Measurements from ENCODE around the gene PRKCZ. TPM values are rescaled to one million over a fixed set of nuclear protein-coding genes. Genes with fewer than 3 reads are reported as not detected.

Gene PRKCZ
- total and polyA plus RNA-seq, 9 of the 15 experiments (the other 6 are each of a cell fraction or from before 2014, with no cell fraction given): 0.07 to 3.1 (median 1.3) TPM

- no peak for DNase-seq (ENCODE audit: extremely low read depth in 1 of 4, low spot score in 3 of 4)
- H3K27me3 ChIP-seq (ENCODE audit: control insufficient read depth in 2 of 2, insufficient read depth in 2 of 2, low read length in 2 of 2): peaks cover 44 to 68% of the 10 kb centered on the region in 2 experiments
- ATAC-seq: no peak
- H3K4me1 ChIP-seq (replicated peaks in 1 of 2; ENCODE audit: control insufficient read depth in 2 of 2, insufficient read depth in 2 of 2, low read length in 2 of 2): peaks cover 0 to 29% of the 10 kb centered on the region in 2 experiments; a peak in 2 of 5 replicates
- intact Hi-C loops (cut with micrococcal nuclease) (no loop called here), in situ Hi-C loops (cut with MboI) (no loop called here)
- BruUV-seq (replicated peaks): no TSS peak
- H4K20me1 ChIP-seq (replicated peaks; ENCODE audit: control insufficient read depth, insufficient read depth, low read length): 0 out of 2 replicates have a peak, but pooled peaks cover 5% of the 10 kb centered on the region
- H3K4me2 ChIP-seq (ENCODE audit: insufficient read depth, low read length): no peak overlapping the region
- peaks cover 9% of the 10 kb centered on the region for H3K9me1 ChIP-seq (ENCODE audit: control insufficient read depth, insufficient read depth, low read length)
- H3K27ac ChIP-seq (ENCODE audit: extremely low read depth, low read depth, low read length): no peak overlapping the region
- H3K9me3 ChIP-seq (replicated peaks; ENCODE audit: control insufficient read depth, insufficient read depth, low read depth, low read length): no peaks in the 10 kb centered on the region
- H3K4me3 ChIP-seq: no peak overlapping the region
- CTCF ChIA-PET (ENCODE audit: low intra/inter-chr PET ratio): interaction anchor here (0.6 kb wide), 1 partner anchor 99 kb away, joined by 3 read pairs; no protein-coding TSS in a partner anchor
- H3K36me3 ChIP-seq (ENCODE audit: control insufficient read depth, insufficient read depth, low read length): no peaks in the 10 kb centered on the region
- POLR2A ChIA-PET: no interaction called here
- no peak overlapping the region for H2AFZ ChIP-seq (ENCODE audit: low read depth, low read length)
- no peaks in the 10 kb centered on the region for H3K79me2 ChIP-seq (ENCODE audit: control insufficient read depth, insufficient read depth, low read length)
- WGBS (ENCODE audit: insufficient coverage, low coverage, missing lambda C conversion rate): 7% methylated on average over 12 of the region's 15 CpGs
- no peak for FAIRE-seq
- H3K9ac ChIP-seq (ENCODE audit: insufficient read depth in 1 of 2, low read depth in 2 of 2, low read length in 2 of 2): no peak overlapping the region
- no peak for TF ChIP-seq CBX1 (IDR thresholded peaks at IDR 0.05; ENCODE audit: low read depth)
- no peak for TF ChIP-seq BCLAF1 (IDR thresholded peaks at IDR 0.05; ENCODE audit: borderline replicate concordance in 1 of 2, control insufficient read depth in 1 of 2, low read depth in 2 of 2, low read length in 1 of 2)
- TF ChIP-seq POLR2B (IDR thresholded peaks at IDR 0.05; ENCODE audit: low read depth, partially characterized antibody): no peak
- no peak for TF ChIP-seq BDP1 (IDR thresholded peaks at IDR 0.05; ENCODE audit: insufficient read depth, insufficient read length)
- no peak for TF ChIP-seq PHF8 (IDR thresholded peaks at IDR 0.05; ENCODE audit: borderline replicate concordance, low read length)
- no peak for TF ChIP-seq SREBF2 (CRISPR knock-in tag; IDR thresholded peaks at IDR 0.05)
- no peak for TF ChIP-seq ZNF57 (CRISPR knock-in tag; IDR thresholded peaks at IDR 0.05)
- no peak for TF ChIP-seq TAF1 (IDR thresholded peaks at IDR 0.05; ENCODE audit: control insufficient read depth, extremely low read depth, insufficient read depth, low read length, severe bottlenecking)
- TF ChIP-seq MTA2 (IDR thresholded peaks at IDR 0.05; ENCODE audit: low read depth): no peak
- no peak for TF ChIP-seq IRF9 (tag; IDR thresholded peaks at IDR 0.05)
- TF ChIP-seq HMGXB4 (CRISPR knock-in tag; IDR thresholded peaks at IDR 0.05): no peak
- TF ChIP-seq ZBTB43 (CRISPR knock-in tag; IDR thresholded peaks at IDR 0.05): no peak
- TF ChIP-seq RFX1 (IDR thresholded peaks at IDR 0.05): no peak
- no peak for TF ChIP-seq ATF7 (IDR thresholded peaks at IDR 0.05)
These were observed 9.9 kb downstream of the PRKCZ start for GRCh38 chr1:2060072-2060471.
